ENCODE results near the gene MAML1. TPM values are rescaled to one million over a fixed set of nuclear protein-coding genes. Genes with fewer than 3 reads are reported as not detected.

The MAML1 gene
- total RNA-seq, 1 experiment from 2014 or later = 42.2 TPM

GRCh38 chr5:179729303-179729702 lies 3.3 kb upstream of the MAML1 start (continued):
- TF ChIP-seq ZSCAN18 (CRISPR knock-in tag; IDR thresholded peaks at IDR 0.05) (no peak), NR1H2 (CRISPR knock-in tag; IDR thresholded peaks at IDR 0.05) (no peak), ATF2 (CRISPR knock-in tag; IDR thresholded peaks at IDR 0.05; ENCODE audit: borderline replicate concordance, low read depth) (no peak)

DNA sequence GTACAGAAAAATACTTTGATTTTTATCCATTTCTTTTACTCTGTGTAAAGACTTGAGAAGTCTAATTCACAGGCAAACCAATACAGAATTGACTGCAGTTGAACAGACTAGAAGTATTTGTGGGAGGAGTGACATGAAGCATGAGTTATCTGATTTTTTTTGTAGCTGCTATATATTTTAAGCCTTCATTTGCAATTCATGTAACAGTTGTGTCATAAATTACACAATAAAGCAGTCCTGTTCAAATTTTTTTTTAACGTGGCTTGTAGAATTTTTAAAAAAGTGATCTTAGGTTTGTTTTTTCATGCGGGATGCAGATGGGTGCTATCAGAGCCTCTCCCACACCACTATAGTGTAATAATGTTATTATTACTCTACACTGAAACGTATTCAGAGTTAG lies 2.9 kb upstream of the MAML1 start:
- ChIA-PET POLR2A (no interaction called here), CTCF (no interaction called here)
- Mint-ChIP-seq H3K27ac (peak overlapping the region; percentile 80), H3K9me3 (no peaks in the 10 kb centered on the region), H3K27me3 (ENCODE audit: low read depth) (no peaks in the 10 kb centered on the region), H3K4me1 (peaks cover 18% of the 10 kb centered on the region), H3K36me3 (peaks cover 47% of the 10 kb centered on the region), H3K4me3 (no peak overlapping the region)
- no peak for DNase-seq (ENCODE audit: low spot score)
- TF ChIP-seq GABPB1 (CRISPR knock-in tag; IDR thresholded peaks at IDR 0.05) (no peak), MXD4 (CRISPR knock-in tag; IDR thresholded peaks at IDR 0.05; ENCODE audit: borderline replicate concordance) (no peak)
- ATAC-seq = no peak

- H3K4me1 Mint-ChIP-seq = peaks cover 19% of the 10 kb centered on the region
- TF ChIP-seq ZNF317 (CRISPR knock-in tag; IDR thresholded peaks at IDR 0.05; ENCODE audit: borderline replicate concordance, low read depth) = no peak
- TF ChIP-seq, protein P1, sequence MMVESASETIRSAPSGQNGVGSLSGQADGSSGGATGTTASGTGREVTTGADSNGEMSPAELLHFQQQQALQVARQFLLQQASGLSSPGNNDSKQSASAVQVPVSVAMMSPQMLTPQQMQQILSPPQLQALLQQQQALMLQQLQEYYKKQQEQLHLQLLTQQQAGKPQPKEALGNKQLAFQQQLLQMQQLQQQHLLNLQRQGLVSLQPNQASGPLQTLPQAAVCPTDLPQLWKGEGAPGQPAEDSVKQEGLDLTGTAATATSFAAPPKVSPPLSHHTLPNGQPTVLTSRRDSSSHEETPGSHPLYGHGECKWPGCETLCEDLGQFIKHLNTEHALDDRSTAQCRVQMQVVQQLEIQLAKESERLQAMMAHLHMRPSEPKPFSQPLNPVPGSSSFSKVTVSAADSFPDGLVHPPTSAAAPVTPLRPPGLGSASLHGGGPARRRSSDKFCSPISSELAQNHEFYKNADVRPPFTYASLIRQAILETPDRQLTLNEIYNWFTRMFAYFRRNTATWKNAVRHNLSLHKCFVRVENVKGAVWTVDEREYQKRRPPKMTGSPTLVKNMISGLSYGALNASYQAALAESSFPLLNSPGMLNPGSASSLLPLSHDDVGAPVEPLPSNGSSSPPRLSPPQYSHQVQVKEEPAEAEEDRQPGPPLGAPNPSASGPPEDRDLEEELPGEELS (CRISPR knock-in tag; IDR thresholded peaks at IDR 0.05) = no peak
- TF ChIP-seq HMGXB4 (CRISPR knock-in tag; IDR thresholded peaks at IDR 0.05) = no peak
- no peak for TF ChIP-seq ZNF219 (CRISPR knock-in tag; IDR thresholded peaks at IDR 0.05; ENCODE audit: borderline replicate concordance)
- TF ChIP-seq CDX4 (CRISPR knock-in tag; IDR thresholded peaks at IDR 0.05; ENCODE audit: borderline replicate concordance) = no peak
- no peak for TF ChIP-seq ZNF396 (CRISPR knock-in tag; IDR thresholded peaks at IDR 0.05; ENCODE audit: borderline replicate concordance)
- TF ChIP-seq, protein P2, sequence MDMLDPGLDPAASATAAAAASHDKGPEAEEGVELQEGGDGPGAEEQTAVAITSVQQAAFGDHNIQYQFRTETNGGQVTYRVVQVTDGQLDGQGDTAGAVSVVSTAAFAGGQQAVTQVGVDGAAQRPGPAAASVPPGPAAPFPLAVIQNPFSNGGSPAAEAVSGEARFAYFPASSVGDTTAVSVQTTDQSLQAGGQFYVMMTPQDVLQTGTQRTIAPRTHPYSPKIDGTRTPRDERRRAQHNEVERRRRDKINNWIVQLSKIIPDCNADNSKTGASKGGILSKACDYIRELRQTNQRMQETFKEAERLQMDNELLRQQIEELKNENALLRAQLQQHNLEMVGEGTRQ (CRISPR knock-in tag; IDR thresholded peaks at IDR 0.05) = no peak
- TF ChIP-seq SOX15 (CRISPR knock-in tag; IDR thresholded peaks at IDR 0.05) = no peak
- TF ChIP-seq SP1 (CRISPR knock-in tag; conservative IDR thresholded peaks at IDR 0.05) = no peak
- no peak for TF ChIP-seq ZNF121 (CRISPR knock-in tag; IDR thresholded peaks at IDR 0.05)
- no peak for TF ChIP-seq ZNF263 (CRISPR knock-in tag; IDR thresholded peaks at IDR 0.05; ENCODE audit: low read depth)
- H3K9me3 Mint-ChIP-seq = no peaks in the 10 kb centered on the region
- POLR2A ChIA-PET = no interaction called here
- DNase-seq (ENCODE audit: low spot score) = no peak
- H3K36me3 Mint-ChIP-seq = peaks cover 47% of the 10 kb centered on the region
- H3K27ac Mint-ChIP-seq = peak overlapping the region; percentile 80
- H3K4me3 Mint-ChIP-seq = no peak overlapping the region
- CTCF ChIA-PET = interaction anchor here (0.8 kb wide), 1 partner anchor 33 kb away, joined by 3 read pairs; no protein-coding TSS in a partner anchor
- H3K27me3 Mint-ChIP-seq (ENCODE audit: low read depth) = no peaks in the 10 kb centered on the region
- ATAC-seq = no peak
These were observed 2.3 kb upstream of the MAML1 start for GRCh38 chr5:179730356-179730755.

All from WTC11 (cell line).